Calu3 (cell line): ENCODE measurements around the gene KLHL33. TPM values are rescaled to one million over a fixed set of nuclear protein-coding genes. Genes with fewer than 3 reads are reported as not detected.
A peak's percentile ranks its signal among the peaks of the same experiment; 100 is the strongest.

Experiments
- BruUV-seq: library from RNA; stranded (reverse); fragments of 400-500 nt; replicated peaks from 2 replicates; lab custom pipeline; 2021; lab: Mats Ljungman, UMichigan
- CTCF ChIA-PET: fragments of 300-600 bp; sonication (Branson Sonifier 250); formaldehyde crosslinking; loops from one replicate; lab custom pipeline; 2022; ENCODE audit warnings: antibody characterized with exemption; lab: Charles Lee
- DNase-seq: peaks from one replicate; pipeline ENCODE4 v3.0.0; 2022
- H3K27ac Mint-ChIP-seq: one replicate; pipeline ENCODE4 v1.8.0; 2022; ENCODE audit warnings: mixed read lengths; ENCODE audit not compliant: unreplicated experiment
- H3K27me3 Mint-ChIP-seq: one replicate; pipeline ENCODE4 v1.8.0; 2022; ENCODE audit warnings: mixed read lengths; ENCODE audit not compliant: unreplicated experiment
- H3K36me3 Mint-ChIP-seq: one replicate; pipeline ENCODE4 v1.8.0; 2022; ENCODE audit warnings: mild to moderate bottlenecking, moderate library complexity, mixed read lengths; ENCODE audit not compliant: insufficient read depth, unreplicated experiment
- H3K4me1 Mint-ChIP-seq: one replicate; pipeline ENCODE4 v1.8.0; 2022; ENCODE audit warnings: mild to moderate bottlenecking, low read depth, mixed read lengths; ENCODE audit not compliant: unreplicated experiment
- H3K4me3 Mint-ChIP-seq: one replicate; pipeline ENCODE4 v1.8.0; 2022; ENCODE audit warnings: mild to moderate bottlenecking, low read depth, moderate library complexity, mixed read lengths; ENCODE audit not compliant: unreplicated experiment
- H3K9me3 Mint-ChIP-seq: one replicate; pipeline ENCODE4 v1.8.0; 2022; ENCODE audit warnings: low read depth, mixed read lengths; ENCODE audit not compliant: unreplicated experiment
- CTCF ChIP-seq: fragments of 200-600 bp; IDR thresholded peaks from one replicate; pipeline ENCODE4 v1.8.0; 2022; ENCODE audit warnings: antibody characterized with exemption; ENCODE audit not compliant: unreplicated experiment
- intact Hi-C: fragments of 100-400 bp; cut with micrococcal nuclease; formaldehyde crosslinking; loops from one replicate; pipeline ENCODE4 v1.10.0; 2022; ENCODE audit not compliant: unreplicated experiment
- total RNA-seq: library from RNA; stranded (reverse); gene quantifications from 2 replicates; pipeline ENCODE4 v1.2.3, GENCODE V29; 2022

The KLHL33 gene
- total RNA-seq, 1 experiment from 2014 or later = not detected

- Mint-ChIP-seq H3K9me3 (no peaks in the 10 kb centered on the region), H3K4me3 (peak within 1 kb of the TSS; percentile 97), H3K4me1 (peaks cover 27% of the 10 kb centered on the region), H3K27me3 (no peaks in the 10 kb centered on the region), H3K27ac (peak within 1 kb of the TSS; percentile 97), H3K36me3 (peaks cover 52% of the 10 kb centered on the region)
- CTCF ChIA-PET = interaction anchor here (0.9 to 1.0 kb wide), 2 partner anchors 15 to 54 kb away, joined by 3 to 4 read pairs; partner anchors contain the start of genes APEX1 and OSGEP
- TF ChIP-seq CTCF = no peak
- BruUV-seq = TSS peak; percentile 23
- DNase-seq = peak; percentile 91
- intact Hi-C loops = loop anchor here (5.0 kb wide), 1 partner anchor 138 kb away; no protein-coding TSS in a partner anchor
Observed at GRCh38 chr14:20469242-20469889, 33.4 kb upstream of the KLHL33 start, which contains the start of gene PNP. Gene PNP, plus strand, starts transcription at chr14:20469406. Its CDS starts 119 bp downstream, at chr14:20469525.

- H3K9me3 Mint-ChIP-seq = no peaks in the 10 kb centered on the region
- DNase-seq = peak; percentile 12
- no peaks in the 10 kb centered on the region for H3K27me3 Mint-ChIP-seq
- no TSS peak for BruUV-seq
- H3K27ac Mint-ChIP-seq = peak overlapping the region; percentile 97
- H3K36me3 Mint-ChIP-seq = peaks cover 46% of the 10 kb centered on the region
- intact Hi-C loops = loop anchor here (5.0 kb wide), 1 partner anchor 138 kb away; no protein-coding TSS in a partner anchor
- H3K4me1 Mint-ChIP-seq = peaks cover 27% of the 10 kb centered on the region
- TF ChIP-seq CTCF = no peak
- H3K4me3 Mint-ChIP-seq = peak overlapping the region; percentile 97
- CTCF ChIA-PET = no interaction called here
Observed at GRCh38 chr14:20468764-20469241, 32.8 kb upstream of the KLHL33 start.

- intact Hi-C loops = loop anchor here (2.0 kb wide), 1 partner anchor 43 kb away; no protein-coding TSS in a partner anchor
Observed at GRCh38 chr14:20461225-20462141, 25.5 kb upstream of the KLHL33 start, which contains the start of gene PIP4P1. Gene PIP4P1, minus strand, starts transcription at chr14:20461434. Its CDS starts 109 bp downstream, at chr14:20461325.

More at GRCh38 chr14:20461225-20462141, 25.5 kb upstream of the KLHL33 start, which contains the start of gene PIP4P1:
- Mint-ChIP-seq H3K9me3 (no peaks in the 10 kb centered on the region), H3K27ac (peak within 1 kb of the TSS; percentile 100), H3K4me1 (peaks cover 19% of the 10 kb centered on the region), H3K36me3 (peaks cover 37% of the 10 kb centered on the region), H3K4me3 (peak within 1 kb of the TSS; percentile 83), H3K27me3 (no peaks in the 10 kb centered on the region)
- no TSS peak for BruUV-seq
- peak; percentile 98 for DNase-seq
- no peak for TF ChIP-seq CTCF
- CTCF ChIA-PET = interaction anchor here (0.9 to 1.6 kb wide), 4 partner anchors 46 to 152 kb away, joined by 3 to 9 read pairs (median 6); partner anchors contain the start of gene PARP2
